Spleen (tissue), 11 donors: Measurements from ENCODE around the gene TACC2. TPM values are rescaled to one million over a fixed set of nuclear protein-coding genes. Genes with fewer than 3 reads are reported as not detected.
A peak's percentile ranks its signal among the peaks of the same experiment; 100 is the strongest.

Experiments
- DNase-seq: peaks from one replicate; pipeline ENCODE4 v3.0.0-alpha.2; 2020
- H3K27ac ChIP-seq, 8 donors: fragments of 200-600 bp; sonication (generic) in 7 of 8; 1 replicate in 4 of 8; 2 replicates in 4 of 8; pipeline versions ENCODE4 v1.5.0 to v1.8.0; 2016 to 2021; ENCODE audit warnings: inconsistent platforms in 4 of 8, mild to moderate bottlenecking in 4 of 8, moderate library complexity in 1 of 8
- H3K27me3 ChIP-seq, 7 donors: fragments of 200-600 bp; sonication (generic) in 6 of 7; replicated peaks in 1 of 7; 1 replicate in 4 of 7; 2 replicates in 3 of 7; pipeline versions ENCODE4 v1.5.0 to v1.8.0; 2016 to 2021; ENCODE audit warnings: inconsistent platforms in 3 of 7, mild to moderate bottlenecking in 1 of 7
- H3K36me3 ChIP-seq, 6 donors: fragments of 200-600 bp; sonication (generic) in 5 of 6; 1 replicate in 4 of 6; 2 replicates in 2 of 6; pipeline versions ENCODE4 v1.5.0 to v1.8.0; 2016 to 2021; ENCODE audit warnings: inconsistent platforms in 2 of 6
- H3K4me1 ChIP-seq, 6 donors: fragments of 200-600 bp; sonication (generic) in 5 of 6; 1 replicate in 3 of 6; 2 replicates in 3 of 6; pipeline versions ENCODE4 v1.5.0 to v1.8.0; 2016 to 2021; ENCODE audit warnings: inconsistent platforms in 3 of 6
- H3K4me3 ChIP-seq, 8 donors: fragments of 200-600 bp; sonication (generic) in 7 of 8; 1 replicate in 4 of 8; 2 replicates in 4 of 8; pipeline versions ENCODE4 v1.5.0 to v1.8.0; 2016 to 2021; ENCODE audit warnings: inconsistent platforms in 4 of 8, mild to moderate bottlenecking in 4 of 8, moderate library complexity in 2 of 8
- H3K9me3 ChIP-seq, 8 donors: fragments of 200-600 bp; sonication (generic) in 7 of 8; 1 replicate in 4 of 8; 2 replicates in 4 of 8; pipeline versions ENCODE4 v1.5.0 to v1.8.0; 2016 to 2021; ENCODE audit warnings: inconsistent platforms in 4 of 8
- CTCF ChIP-seq, 11 experiments: fragments of 200-600 bp in 7 of 11; fragments of 450-650 bp in 4 of 11; sonication (generic) in 4 of 11; IDR thresholded peaks in 8 of 11; conservative IDR thresholded peaks in 3 of 11; 1 replicate in 7 of 11; 2 replicates in 4 of 11; pipeline versions ENCODE4 v1.4.0 to v1.8.0; 2016 to 2021; ENCODE audit warnings: antibody characterized with exemption in 11 of 11, inconsistent platforms in 4 of 11, mild to moderate bottlenecking in 1 of 11
- POLR2A ChIP-seq, 3 donors: fragments of 450-650 bp; IDR thresholded peaks; one replicate each; pipeline ENCODE4 v1.5.1; 2017; ENCODE audit warnings: antibody characterized with exemption in 3 of 3, mild to moderate bottlenecking in 1 of 3
- POLR2AphosphoS5 ChIP-seq, 3 donors: sonication (generic); formaldehyde crosslinking; IDR thresholded peaks; one replicate each; pipeline ENCODE4 v1.5.1; 2017; ENCODE audit warnings: antibody characterized with exemption in 3 of 3
- WGBS, 5 donors: extraction: QIAGEN DNeasy Blood & Tissue Kit in 3 of 5; methylation state at CpG; one replicate each; pipeline versions ENCODE4 v1.1.5 to v1.1.7; 2013 to 2018; 5-methylcytosine and 5-hydroxymethylcytosine counted together
- intact Hi-C: fragments of 100-400 bp; cut with DNase I; formaldehyde crosslinking; loops from one replicate; pipeline ENCODE4 v1.15.0; 2023; ENCODE audit warnings: low total_unique reads
- polyA plus RNA-seq, 3 donors: library from polyadenylated mRNA; stranded (reverse); fragments of 200-250 nt; gene quantifications; one replicate each; pipeline ENCODE4 v1.2.1, GENCODE V29; 2013
- total RNA-seq, 7 donors: library from RNA; depleted of rRNA in 3 of 7; stranded (reverse); fragments of >200 nt in 3 of 7; fragmentation: NEBNext Ultra II Directional in 4 of 7; extraction: Animal tissue kit (Norgen Biotek cat#: 25700) in 4 of 7; gene quantifications; one replicate each; pipeline versions ENCODE4 v1.1.0 to v1.2.1, GENCODE V29; 2016 to 2021
- donor health status: healthy with polysubstance abuse.
- donor health status: DM: no; HTN: no; CAD: no; lungs with moderate emphysema.
- donor health status: DM: no; HTN: no; CAD: no.
- donor health status: Bipolar disorder and iron deficiency.
- donor health status: healthy.
- donor health status: DM: no; HTN: no; CAD: no.
- donor health status: DM: yes; HTN: yes; CAD: no.

The TACC2 gene
- total and polyA plus RNA-seq, 10 donors: 2.4 to 13.9 (median 4.5) TPM

- TF ChIP-seq POLR2A (IDR thresholded peaks at IDR 0.05) (no peak), POLR2AphosphoS5 (IDR thresholded peaks at IDR 0.05) (no peak), CTCF (IDR thresholded peaks at IDR 0.05 in 8 of 11, conservative IDR thresholded peaks at IDR 0.05 in 3 of 11) (no peak)
- intact Hi-C loops: no loop called here
- Histone ChIP-seq H3K9me3 (no peaks in the 10 kb centered on the region), H3K4me3 (peak overlapping the region in 7 of 8 donors; percentile 16 to 62 (median 27)), H3K36me3 (no peaks in the 10 kb centered on the region), H3K27ac (no peak overlapping the region), H3K4me1 (peaks cover 5 to 20% (median 13%) of the 10 kb centered on the region in 6 donors), H3K27me3 (peaks cover 0 to 92% (median 38%) of the 10 kb centered on the region in 7 donors)
- DNase-seq: peak; percentile 72
- WGBS, 5 donors: 2 to 4% (median 3%) methylated on average over 32 to 89 of the region's 89 CpGs
These were observed 174.4 kb downstream of the TACC2 start for GRCh38 chr10:122163174-122164022.

GRCh38 chr10:122164023-122164601 is 175.1 kb downstream of the TACC2 start:
- DNase-seq: no peak
- TF ChIP-seq POLR2AphosphoS5 (IDR thresholded peaks at IDR 0.05): no peak
- peak overlapping the region in 7 of 8 donors; percentile 16 to 62 (median 27) for H3K4me3 ChIP-seq
- no peaks in the 10 kb centered on the region for H3K36me3 ChIP-seq
- peaks cover 5 to 20% (median 13%) of the 10 kb centered on the region in 6 donors for H3K4me1 ChIP-seq
- WGBS, 5 donors: 5 to 12% (median 9%) methylated on average over 21 to 25 of the region's 25 CpGs
- H3K27me3 ChIP-seq: peaks cover 0 to 89% (median 38%) of the 10 kb centered on the region in 7 donors
- intact Hi-C loops: no loop called here
- no peaks in the 10 kb centered on the region for H3K9me3 ChIP-seq
- no peak overlapping the region for H3K27ac ChIP-seq

DNA sequence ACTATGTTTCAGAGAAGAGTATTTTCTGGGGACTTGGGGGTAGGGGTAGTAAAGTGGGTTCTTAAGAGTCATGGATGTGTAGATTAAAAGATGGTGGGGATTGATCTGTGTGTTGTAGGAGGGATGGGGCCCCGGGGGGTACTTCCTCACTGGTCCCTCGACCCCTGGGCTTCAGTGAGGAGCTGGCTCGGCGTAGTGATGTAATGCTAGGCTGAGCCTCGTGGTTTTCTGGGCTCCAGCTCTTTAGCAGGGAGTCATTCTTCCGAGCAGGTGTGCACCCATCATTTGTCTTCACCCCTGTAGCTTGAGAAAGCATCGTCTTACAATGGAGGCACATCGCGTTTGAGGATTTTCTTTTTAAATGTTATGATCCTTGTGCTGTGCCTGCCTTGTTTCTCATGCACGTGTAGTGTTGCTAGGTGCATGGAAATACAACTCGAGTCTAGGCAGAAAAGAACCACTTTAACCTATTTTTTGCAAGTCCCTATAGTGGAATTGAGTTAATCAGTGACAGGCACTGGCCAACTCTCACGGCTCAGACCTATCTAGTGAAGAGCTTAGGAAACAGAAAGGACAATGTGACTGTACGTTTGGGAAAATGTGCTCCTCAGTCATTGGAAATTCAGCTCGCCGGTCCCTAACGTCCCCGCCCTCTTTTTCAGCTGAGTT is 176.0 kb downstream of the TACC2 start:
- Histone ChIP-seq H3K4me1 (peaks cover 5 to 20% (median 13%) of the 10 kb centered on the region in 6 donors), H3K27me3 (peaks cover 0 to 81% (median 38%) of the 10 kb centered on the region in 7 donors), H3K36me3 (no peaks in the 10 kb centered on the region), H3K9me3 (no peaks in the 10 kb centered on the region), H3K4me3 (no peak overlapping the region), H3K27ac (no peak overlapping the region)
- TF ChIP-seq POLR2A (IDR thresholded peaks at IDR 0.05) (no peak), POLR2AphosphoS5 (IDR thresholded peaks at IDR 0.05) (no peak), CTCF (IDR thresholded peaks at IDR 0.05 in 8 of 11, conservative IDR thresholded peaks at IDR 0.05 in 3 of 11) (no peak)
- 42 to 56% (median 47%) methylated on average over 17 of the region's 17 CpGs for WGBS, 5 donors
- no peak for DNase-seq
- intact Hi-C loops: no loop called here

GRCh38 chr10:122165484-122166276 is 176.7 kb downstream of the TACC2 start:
- Histone ChIP-seq H3K36me3 (no peaks in the 10 kb centered on the region), H3K4me1 (peaks cover 5 to 20% (median 13%) of the 10 kb centered on the region in 6 donors), H3K27me3 (peaks cover 0 to 74% (median 38%) of the 10 kb centered on the region in 7 donors), H3K4me3 (no peak overlapping the region), H3K9me3 (no peaks in the 10 kb centered on the region), H3K27ac (no peak overlapping the region)
- intact Hi-C loops: no loop called here
- no peak for TF ChIP-seq POLR2A (IDR thresholded peaks at IDR 0.05)
- no peak for TF ChIP-seq CTCF (IDR thresholded peaks at IDR 0.05 in 8 of 11, conservative IDR thresholded peaks at IDR 0.05 in 3 of 11)
- no peak for TF ChIP-seq POLR2AphosphoS5 (IDR thresholded peaks at IDR 0.05)
- WGBS, 5 donors: 81 to 86% (median 82%) methylated on average over 13 of the region's 13 CpGs
- DNase-seq: no peak
